ENCODE data around the gene SLF2. TPM values are rescaled to one million over a fixed set of nuclear protein-coding genes. Genes with fewer than 3 reads are reported as not detected.
A peak's percentile ranks its signal among the peaks of the same experiment; 100 is the strongest.

Gene SLF2
- total and polyA plus RNA-seq, 2 of the 13 experiments (the other 11 are each of a cell fraction or from before 2014, with no cell fraction given): 12.2 to 48.1 TPM

- TF ChIP-seq BRF2 (CRISPR knock-in tag; IDR thresholded peaks at IDR 0.05) (no peak; the same call in 1 of the 2 replicates), GFI1 (CRISPR knock-in tag; IDR thresholded peaks at IDR 0.05; ENCODE audit: borderline replicate concordance) (no peak; the same call in 1 of the 2 replicates), DPF2 (CRISPR knock-in tag; IDR thresholded peaks at IDR 0.05; ENCODE audit: borderline replicate concordance, low read depth) (no peak), BHLHE40 (IDR thresholded peaks at IDR 0.05; ENCODE audit: low read length) (peak; percentile 36; the same call in 1 of the 2 replicates), SNRNP70 (IDR thresholded peaks at IDR 0.05; ENCODE audit: low read depth, low read length) (no peak), NFYC (CRISPR knock-in tag; IDR thresholded peaks at IDR 0.05) (peak; percentile 92), ZNF33A (CRISPR knock-in tag; IDR thresholded peaks at IDR 0.05; ENCODE audit: borderline replicate concordance) (no peak; the same call in 1 of the 2 replicates), ATF7 (IDR thresholded peaks at IDR 0.05) (no peak), ATF7 (CRISPR knock-in tag; IDR thresholded peaks at IDR 0.05) (peak; percentile 61; the same call in 1 of the 2 replicates), SMARCC2 (IDR thresholded peaks at IDR 0.05) (no peak), CERS6 (CRISPR knock-in tag; IDR thresholded peaks at IDR 0.05) (no peak), ZBTB38 (CRISPR knock-in tag; IDR thresholded peaks at IDR 0.05) (peak; percentile 65; the same call in 1 of the 2 replicates), PRDM10 (CRISPR knock-in tag; IDR thresholded peaks at IDR 0.05; ENCODE audit: low read depth) (no peak), ERF (CRISPR knock-in tag; IDR thresholded peaks at IDR 0.05) (peak; percentile 71), ZBTB25 (CRISPR knock-in tag; IDR thresholded peaks at IDR 0.05) (no peak; the same call in 1 of the 2 replicates), PRPF4 (IDR thresholded peaks at IDR 0.05; ENCODE audit: low read depth, low read length, poor library complexity, severe bottlenecking) (no peak), RFX1 (IDR thresholded peaks at IDR 0.05) (no peak), GATA4 (IDR thresholded peaks at IDR 0.05; ENCODE audit: borderline replicate concordance, low read depth) (no peak), GTF2F1 (IDR thresholded peaks at IDR 0.05; ENCODE audit: low read length) (no peak), MXD4 (CRISPR knock-in tag; IDR thresholded peaks at IDR 0.05) (peak; percentile 80), FOXA3 (CRISPR knock-in tag; IDR thresholded peaks at IDR 0.05) (no peak), PLSCR1 (CRISPR knock-in tag; IDR thresholded peaks at IDR 0.05; ENCODE audit: borderline replicate concordance) (0 out of 2 replicates have a peak, but pooled peaks have one; percentile 67), BCL6 (CRISPR knock-in tag; IDR thresholded peaks at IDR 0.05) (no peak)
Measured at GRCh38 chr10:100912605-100913469, at the start of gene SLF2 (continued).

Measured in HepG2 (cell line).